PC-9 (cell line): ENCODE results near the gene SEC23B.

Source experiments
- CTCF ChIP-seq: fragments of 200-600 bp; sonication (generic); conservative IDR thresholded peaks from 2 replicates; pipeline ENCODE4 v1.6.1; 2017; ENCODE audit warnings: mixed run types, antibody characterized with exemption, mild to moderate bottlenecking, moderate library complexity
- EZH2 ChIP-seq: fragments of 200-600 bp; sonication (generic); IDR thresholded peaks from 2 replicates; pipeline ENCODE4 v1.8.0; 2017; ENCODE audit warnings: antibody characterized with exemption, low read depth

GRCh38 chr20:18513208-18513607 is 5.5 kb downstream of the SEC23B start:
- no peak for TF ChIP-seq CTCF
- no peak for TF ChIP-seq EZH2
